ENCODE results near the gene FSCN2.

The FSCN2 gene

GRCh38 chr17:81527591-81528383, at the start of gene FSCN2:
Gene FSCN2, plus strand, starts transcription at chr17:81528377. Its CDS starts 155 bp downstream, at chr17:81528532.
- Histone ChIP-seq H3K4me3 (IDR thresholded peaks at IDR 0.05; ENCODE audit: insufficient read depth, low read depth, low read length) (no peak within 1 kb of the TSS), H3K36me3 (ENCODE audit: insufficient read depth) (no peaks in the 10 kb centered on the region), H3K4me2 (no peak within 1 kb of the TSS), H3K9ac (no peak within 1 kb of the TSS), H3K4me1 (ENCODE audit: low read depth, poor library complexity, severe bottlenecking) (no peaks in the 10 kb centered on the region), H3K27me3 (ENCODE audit: insufficient read depth, low read depth) (peaks cover 61% of the 10 kb centered on the region), H3K27ac (no peak within 1 kb of the TSS), H4K20me1 (ENCODE audit: insufficient read depth) (no peaks in the 10 kb centered on the region), H2AFZ (ENCODE audit: low read depth) (no peak within 1 kb of the TSS), H3K79me2 (ENCODE audit: insufficient read depth, low read depth) (no peaks in the 10 kb centered on the region)
- TF ChIP-seq CTCF (conservative IDR thresholded peaks at IDR 0.05; ENCODE audit: low read depth, low read length): no peak

GRCh38 chr17:81479175-81480071, 48.8 kb upstream of the FSCN2 start:
- no peak overlapping the region for H3K4me2 ChIP-seq
- TF ChIP-seq CTCF (conservative IDR thresholded peaks at IDR 0.05; ENCODE audit: low read depth, low read length): no peak
- no peaks in the 10 kb centered on the region for H3K4me1 ChIP-seq (ENCODE audit: low read depth, poor library complexity, severe bottlenecking)
- H3K9ac ChIP-seq: no peak overlapping the region
- no peak overlapping the region for H3K4me3 ChIP-seq (IDR thresholded peaks at IDR 0.05; ENCODE audit: insufficient read depth, low read depth, low read length)
- H3K27me3 ChIP-seq (ENCODE audit: insufficient read depth, low read depth): peaks cover 89% of the 10 kb centered on the region
- H4K20me1 ChIP-seq (ENCODE audit: insufficient read depth): no peaks in the 10 kb centered on the region
- no peaks in the 10 kb centered on the region for H3K79me2 ChIP-seq (ENCODE audit: insufficient read depth, low read depth)
- H2AFZ ChIP-seq (ENCODE audit: low read depth): no peak overlapping the region
- H3K36me3 ChIP-seq (ENCODE audit: insufficient read depth): no peaks in the 10 kb centered on the region
- no peak overlapping the region for H3K27ac ChIP-seq

GRCh38 chr17:81480140-81481072, 47.8 kb upstream of the FSCN2 start:
- H2AFZ ChIP-seq (ENCODE audit: low read depth): no peak overlapping the region
- peaks cover 6% of the 10 kb centered on the region for H3K4me1 ChIP-seq (ENCODE audit: low read depth, poor library complexity, severe bottlenecking)
- TF ChIP-seq CTCF (conservative IDR thresholded peaks at IDR 0.05; ENCODE audit: low read depth, low read length): no peak

More at GRCh38 chr17:81480140-81481072, 47.8 kb upstream of the FSCN2 start:
- Histone ChIP-seq H3K9ac (no peak overlapping the region), H3K79me2 (ENCODE audit: insufficient read depth, low read depth) (no peaks in the 10 kb centered on the region), H4K20me1 (ENCODE audit: insufficient read depth) (no peaks in the 10 kb centered on the region), H3K27me3 (ENCODE audit: insufficient read depth, low read depth) (peaks cover 86% of the 10 kb centered on the region), H3K4me3 (IDR thresholded peaks at IDR 0.05; ENCODE audit: insufficient read depth, low read depth, low read length) (no peak overlapping the region), H3K4me2 (no peak overlapping the region), H3K27ac (no peak overlapping the region), H3K36me3 (ENCODE audit: insufficient read depth) (no peaks in the 10 kb centered on the region)
